NCI-H1436 (cell line): ENCODE results near the gene TBL1XR1.

ENCODE experiments used
- DNase-seq: peaks from one replicate; lab custom pipeline; 2025; lab: John Stamatoyannopoulos, UW

The TBL1XR1 gene

DNA sequence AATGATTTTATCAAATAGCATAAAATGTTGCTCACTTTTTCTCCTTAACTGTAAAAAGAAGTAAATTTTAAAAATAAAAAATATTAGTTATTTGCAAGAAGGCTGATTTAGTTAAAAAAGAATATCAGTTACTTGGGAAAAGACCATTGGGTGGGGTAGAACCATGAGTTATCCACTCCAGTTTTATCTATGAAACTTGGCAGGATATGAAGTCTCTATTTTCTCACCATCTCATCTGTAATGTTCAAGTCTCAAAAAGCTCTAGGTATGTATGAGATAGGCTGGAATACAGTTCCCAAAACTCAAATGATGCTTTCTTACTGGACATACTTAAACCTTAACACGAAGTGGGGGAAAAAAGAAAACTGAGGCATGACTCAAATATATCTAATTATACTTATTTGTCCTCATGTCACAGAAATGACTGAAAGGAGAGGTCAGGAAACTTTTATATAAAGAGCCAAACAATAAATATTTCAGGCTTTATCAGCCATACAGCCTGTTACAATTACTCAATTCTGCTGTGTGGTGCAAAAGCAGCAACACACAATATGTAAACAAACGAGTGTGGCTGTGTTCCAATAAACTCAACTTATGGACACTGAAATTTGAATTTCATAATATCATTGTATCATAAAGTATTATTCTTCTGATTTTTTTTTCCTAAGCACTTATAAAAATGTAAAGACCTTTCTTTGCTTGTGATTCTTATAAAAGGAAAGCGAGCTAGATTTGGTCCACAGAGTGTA, 131.8 kb downstream of the TBL1XR1 start:
- DNase-seq, result no peak

- DNase-seq, result no peak
Observed at GRCh38 chr3:177062052-177062732, 135.1 kb downstream of the TBL1XR1 start.

GRCh38 chr3:177061369-177061768, 135.9 kb downstream of the TBL1XR1 start:
- DNase-seq, result no peak

GRCh38 chr3:177060492-177060891, 136.8 kb downstream of the TBL1XR1 start:
- DNase-seq, result no peak

DNA sequence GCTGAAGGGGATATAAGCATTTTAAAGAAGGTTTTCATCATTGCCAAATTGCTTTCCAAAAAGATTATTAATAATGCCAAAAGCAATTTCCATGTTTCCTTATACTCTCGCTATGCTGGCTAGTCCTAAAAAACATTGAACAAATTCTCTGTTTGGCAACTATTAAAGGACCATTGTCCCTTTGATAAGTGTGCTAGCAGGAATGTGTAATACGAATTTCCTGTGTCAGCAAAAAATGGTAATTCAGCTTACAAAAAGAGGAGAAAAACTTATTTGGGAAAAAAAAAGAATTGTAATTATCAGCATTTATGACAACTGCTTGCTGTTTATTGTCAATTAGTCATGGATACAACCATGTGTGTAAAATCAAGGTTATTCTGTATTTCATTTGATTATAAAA, 138.6 kb downstream of the TBL1XR1 start:
- no peak for DNase-seq

DNA sequence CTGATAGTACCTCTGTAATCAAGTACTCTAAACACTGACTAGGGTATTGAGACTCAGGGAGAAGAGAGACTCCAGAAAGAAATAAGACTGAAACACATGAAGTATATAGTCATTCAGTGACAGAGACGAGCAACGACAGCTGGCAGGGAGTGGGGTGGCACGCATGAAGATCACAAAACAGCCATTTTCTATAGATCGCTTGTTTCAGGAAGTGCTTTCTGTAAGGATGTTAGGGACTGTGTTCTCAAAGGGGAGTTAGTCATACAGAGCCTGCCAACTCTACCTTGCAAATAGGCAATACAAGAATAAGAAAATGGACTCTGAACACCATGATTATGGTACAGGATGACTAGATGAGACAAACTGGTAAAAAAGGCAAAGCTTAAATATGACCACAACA, 139.5 kb downstream of the TBL1XR1 start:
- DNase-seq, result no peak

DNA sequence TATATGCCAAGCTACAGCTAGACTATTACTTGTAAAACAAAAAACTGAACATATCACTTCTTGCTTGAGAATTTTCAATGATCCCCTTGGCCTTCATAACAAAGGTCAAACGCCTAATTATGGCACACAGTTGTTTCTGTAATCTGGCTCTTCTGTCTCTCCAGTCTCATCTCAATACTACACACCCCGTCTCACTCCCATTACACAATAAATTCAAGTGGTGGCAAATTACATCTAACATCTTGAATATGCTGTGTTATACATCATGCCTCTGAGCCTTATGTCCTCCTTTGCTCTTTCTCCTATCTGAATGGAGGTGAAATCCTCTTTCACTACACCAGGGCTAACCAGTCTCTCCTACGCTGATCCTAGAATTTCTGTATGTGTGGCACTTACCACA, 140.4 kb downstream of the TBL1XR1 start:
- peak; percentile 31 for DNase-seq

DNA sequence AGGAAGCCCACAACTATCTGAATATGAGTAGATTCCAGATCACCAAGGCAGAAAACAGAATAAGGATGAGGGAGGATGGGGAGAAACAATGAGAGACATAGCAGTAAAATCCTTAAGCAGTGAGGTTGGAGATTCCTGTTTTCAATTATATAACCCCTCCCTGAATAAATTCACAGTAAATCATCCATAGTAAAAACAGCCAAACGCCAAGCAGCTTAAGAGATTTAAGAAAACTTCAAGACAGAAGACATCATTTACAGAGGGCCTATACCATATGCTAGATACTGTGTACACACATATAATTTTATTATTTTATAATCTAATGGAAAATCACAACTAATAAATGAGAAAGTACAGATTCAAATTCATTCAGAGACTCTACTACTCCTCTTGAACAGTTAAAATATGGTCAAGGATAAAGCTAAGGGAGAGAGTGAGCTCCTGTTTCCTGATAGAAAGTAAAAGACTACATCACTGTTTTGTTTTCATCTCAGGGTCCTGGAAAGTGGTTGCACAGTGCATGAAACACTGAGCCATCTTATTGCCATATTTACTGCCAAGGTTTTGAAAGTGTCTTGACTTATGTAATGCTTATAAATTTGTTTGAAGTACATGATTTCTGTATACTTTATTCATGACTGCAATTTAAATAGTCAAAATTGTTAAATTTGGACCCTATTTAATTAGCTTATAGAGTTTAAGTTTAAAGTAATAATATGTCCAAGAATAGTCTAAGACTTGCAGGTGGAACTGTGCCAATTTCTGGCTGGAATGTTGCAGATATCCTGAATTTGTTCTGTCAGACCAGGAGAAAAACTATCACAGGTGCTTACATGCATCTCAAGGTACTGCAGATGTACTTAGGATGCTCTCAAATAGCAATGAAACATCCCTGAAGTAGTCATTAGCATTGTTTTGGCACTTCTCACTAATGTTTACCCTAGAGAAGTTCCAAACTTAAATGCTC, 141.4 kb downstream of the TBL1XR1 start:
- no peak for DNase-seq

GRCh38 chr3:177053107-177053506, 144.2 kb downstream of the TBL1XR1 start:
- no peak for DNase-seq

- peak; percentile 10 for DNase-seq
Observed at GRCh38 chr3:177051411-177051810, 145.9 kb downstream of the TBL1XR1 start.

DNA sequence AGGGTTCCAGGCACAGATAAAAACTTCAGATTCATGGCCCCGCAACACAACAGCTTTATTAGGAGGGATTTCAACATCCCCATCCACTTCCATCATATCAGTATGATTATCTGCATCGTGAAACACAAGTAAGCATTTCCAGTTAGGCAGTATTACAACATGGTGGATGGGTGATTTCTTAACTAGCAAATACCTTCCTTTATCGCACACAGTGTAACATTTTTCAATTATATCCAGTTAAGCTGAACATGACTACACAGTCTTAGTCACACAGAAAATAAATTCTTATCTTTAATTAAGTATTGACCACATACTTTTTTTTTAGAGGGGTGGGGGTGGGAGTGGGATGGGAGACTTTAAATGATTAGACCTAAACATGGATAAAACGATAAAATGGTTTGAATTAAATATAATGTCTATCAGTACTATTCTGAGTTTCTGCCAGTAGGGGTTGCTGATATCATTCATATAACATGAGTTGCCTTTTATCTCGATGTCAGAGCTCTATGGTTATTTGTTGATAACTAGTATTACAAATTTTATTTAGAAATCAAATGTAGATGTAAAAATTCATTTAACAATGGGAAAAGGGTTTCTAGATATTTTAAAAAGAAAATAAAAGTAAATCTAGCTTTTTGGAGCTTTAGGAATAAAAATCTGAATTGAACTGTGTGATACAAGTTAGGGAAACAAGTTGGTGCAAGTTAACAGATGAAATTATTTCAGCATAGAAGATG, 146.6 kb downstream of the TBL1XR1 start:
- peak; percentile 61 for DNase-seq

DNA sequence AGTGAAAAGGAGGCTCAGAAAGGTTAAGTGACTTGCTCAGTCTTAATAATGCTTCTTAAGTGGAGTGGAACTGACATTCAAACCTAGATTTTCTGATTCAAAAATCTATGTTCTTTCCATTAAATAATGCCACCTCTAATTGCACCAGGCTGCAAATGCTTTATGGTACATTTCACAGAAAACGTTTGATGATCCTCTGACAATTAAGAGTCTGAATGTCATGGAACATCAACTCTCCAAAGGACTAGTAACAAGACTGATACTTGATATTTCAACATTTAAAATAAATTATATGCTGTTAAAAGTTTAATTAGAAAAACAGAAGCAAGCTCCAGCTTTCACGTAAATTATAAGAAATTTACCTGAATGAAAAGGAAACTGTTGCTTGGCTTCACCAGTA, 151.5 kb downstream of the TBL1XR1 start:
- no peak for DNase-seq

DNA sequence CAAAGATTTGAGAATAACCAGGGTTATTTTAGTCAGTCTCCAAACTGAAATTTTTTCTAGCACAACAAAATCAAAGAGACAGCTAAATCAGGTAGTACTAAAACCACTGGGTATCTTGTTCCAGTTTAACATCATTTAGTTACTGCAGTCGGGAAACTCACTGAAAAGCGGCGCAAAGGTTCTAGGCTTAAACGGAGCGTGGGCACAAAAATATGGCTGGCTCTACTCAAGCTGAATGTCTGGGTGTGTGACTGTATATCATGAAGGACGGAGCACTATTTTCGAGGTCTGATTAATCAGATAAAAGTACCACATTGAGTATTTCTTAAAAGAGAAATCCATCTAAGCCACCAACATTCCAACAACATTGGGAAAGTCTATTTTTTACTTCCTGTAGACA, 152.1 kb downstream of the TBL1XR1 start:
- no peak for DNase-seq

- no peak for DNase-seq
Observed at GRCh38 chr3:177041730-177042551, 155.3 kb downstream of the TBL1XR1 start.

DNA sequence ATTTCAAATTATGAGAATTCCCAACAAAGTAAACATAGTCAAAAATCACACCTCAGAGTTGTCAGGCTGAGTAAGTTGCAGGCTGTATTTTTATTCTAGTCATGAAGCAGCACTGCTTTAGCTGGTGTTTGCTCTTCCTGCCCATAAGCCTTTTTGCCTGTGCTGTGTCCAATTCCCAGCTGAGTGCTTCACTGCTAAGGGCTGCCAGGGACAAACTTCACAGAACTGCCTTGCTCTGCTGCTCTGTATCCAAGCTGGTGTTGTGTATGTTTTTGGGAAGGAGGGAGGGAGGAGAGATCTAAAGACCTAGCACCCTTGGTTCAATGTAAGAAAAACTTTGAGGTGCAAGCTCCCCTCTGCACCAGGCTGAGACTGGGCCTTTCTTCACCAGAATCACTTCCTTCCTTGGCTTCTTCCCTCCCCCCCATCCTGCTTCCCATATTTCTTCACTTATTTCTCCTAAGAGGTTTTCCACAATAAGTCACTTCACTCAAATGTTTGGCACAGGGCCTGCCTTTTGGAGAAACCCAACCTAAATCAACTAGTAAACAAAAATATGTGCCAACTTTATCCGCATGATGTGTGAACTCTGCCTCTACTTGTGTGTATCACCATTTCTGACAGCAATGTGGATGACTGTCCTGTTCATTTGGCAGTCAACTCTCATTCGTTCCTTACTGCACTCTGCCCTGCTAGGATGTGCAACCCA, 156.1 kb downstream of the TBL1XR1 start:
- no peak for DNase-seq

DNA sequence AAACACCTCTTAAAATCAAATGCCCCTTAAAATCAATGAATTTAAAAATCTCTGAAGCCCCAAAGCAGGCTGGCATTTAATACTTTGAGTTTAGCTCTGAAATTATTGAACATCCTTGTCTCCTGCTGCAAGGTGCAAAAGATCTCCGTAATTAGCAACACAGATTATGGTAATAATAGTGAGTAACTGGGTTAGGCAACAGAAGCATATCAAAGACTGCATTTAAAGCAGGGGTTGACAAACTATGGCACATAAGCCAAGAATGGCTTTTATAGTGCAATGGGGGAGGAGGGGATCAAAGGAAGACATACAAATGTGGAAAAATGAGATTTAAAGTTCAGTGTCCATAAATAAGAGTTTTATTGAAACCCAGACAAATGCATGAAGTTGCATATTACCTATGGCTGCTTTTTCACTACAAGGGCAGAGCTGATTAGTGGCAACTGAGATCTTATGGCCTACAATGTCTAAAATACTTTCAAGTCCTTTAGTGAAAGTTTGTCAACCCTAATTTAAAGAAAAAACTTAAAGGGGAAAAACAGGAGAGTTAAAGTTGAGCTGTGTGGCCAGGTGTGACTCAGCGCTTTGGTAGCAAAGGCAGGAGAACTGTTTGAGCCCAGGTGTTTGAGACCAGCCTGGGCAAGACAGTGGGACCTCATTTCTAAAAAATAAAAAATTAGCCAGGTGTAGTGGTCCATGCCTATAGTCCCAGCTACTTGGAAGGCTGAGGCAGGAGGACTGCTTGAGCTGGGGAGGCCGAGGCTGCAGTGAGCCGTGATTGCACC, 157.6 kb downstream of the TBL1XR1 start:
- DNase-seq, result no peak

DNA sequence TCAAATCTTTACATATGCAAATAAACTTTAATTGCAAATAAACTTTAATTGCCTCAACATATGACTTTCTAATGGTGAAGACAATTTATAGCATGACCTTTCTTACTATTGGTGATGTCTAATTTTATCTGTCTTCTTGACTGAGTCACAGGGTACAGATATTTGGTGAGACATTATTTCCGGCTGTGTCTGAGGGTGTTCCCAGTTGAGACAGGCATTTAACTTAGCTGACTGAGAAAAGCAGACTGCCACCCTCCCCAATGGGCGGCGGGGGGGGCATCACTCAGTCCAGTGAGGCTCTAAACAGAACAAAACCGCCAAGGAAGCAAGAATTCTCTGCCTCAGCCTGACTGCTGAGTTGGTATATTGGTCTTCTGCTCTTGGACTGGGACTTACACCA, 160.0 kb downstream of the TBL1XR1 start:
- no peak for DNase-seq

DNA sequence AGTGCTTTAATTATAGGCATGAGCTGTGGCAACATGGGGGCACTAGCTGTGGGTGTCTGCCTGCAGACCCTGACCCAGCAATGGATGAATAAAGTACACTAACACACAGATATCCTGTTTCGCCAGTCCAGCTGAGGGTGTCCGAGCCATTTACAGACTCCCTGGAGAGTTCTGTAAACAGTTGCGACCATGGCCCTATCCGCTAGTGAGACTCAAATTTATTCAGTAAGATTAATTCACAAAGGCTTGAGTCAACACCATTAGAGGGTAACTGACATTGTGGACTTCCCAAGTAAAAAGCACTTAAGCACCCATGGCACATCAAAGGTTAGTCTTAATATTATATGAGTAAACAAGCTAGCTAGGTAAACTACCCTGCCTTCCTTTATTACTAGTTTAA, 161.6 kb downstream of the TBL1XR1 start:
- DNase-seq, result peak; percentile 13

DNA sequence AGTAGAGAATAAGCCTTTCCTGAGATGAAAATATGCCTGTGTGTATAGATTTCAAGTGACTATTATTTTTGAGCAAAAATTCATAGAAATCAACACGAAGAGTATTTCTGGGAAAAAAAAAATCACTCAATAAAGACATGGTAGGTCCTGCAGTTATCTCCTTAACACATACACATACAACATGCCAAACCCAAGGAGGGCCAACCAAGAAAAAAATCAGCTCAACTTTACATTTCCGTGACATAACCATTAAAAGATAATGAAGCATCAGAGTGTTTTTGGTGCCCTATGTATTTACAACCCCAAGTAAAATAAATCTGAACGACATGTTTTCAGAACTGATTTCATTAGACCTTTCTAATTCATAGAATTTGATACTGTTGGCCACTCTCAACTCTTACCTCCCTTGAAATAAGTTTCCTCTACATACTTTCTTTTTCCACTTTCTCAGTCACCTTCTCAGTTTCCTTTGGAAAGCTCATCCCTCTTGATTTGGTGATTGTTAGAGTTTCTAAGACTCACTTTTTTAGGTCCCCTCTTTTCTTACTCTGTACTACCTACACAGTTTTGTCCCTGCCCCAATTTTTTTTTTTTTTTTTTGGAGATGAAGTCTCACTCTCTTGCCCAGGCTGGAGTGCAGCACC, 162.3 kb downstream of the TBL1XR1 start:
- DNase-seq, result no peak
